PC-3 (cell line): Measurements from ENCODE around the gene SAMD8. TPM values are rescaled to one million over a fixed set of nuclear protein-coding genes. Genes with fewer than 3 reads are reported as not detected.

Experiments
- ATAC-seq: fragments of 200-7000 bp; cut with Tn5 transposase; 2 replicates; pipeline ENCODE4 v1.9.1; 2020; ENCODE audit warnings: mild to moderate bottlenecking, moderate library complexity
- BruUV-seq: library from RNA; stranded (reverse); fragments of 400-500 nt; replicated peaks from 2 replicates; lab custom pipeline; 2021; lab: Mats Ljungman, UMichigan
- CTCF ChIA-PET: fragments of 300-600 bp; sonication (Branson Sonifier 250); formaldehyde crosslinking; loops from one replicate; lab custom pipeline; 2022; ENCODE audit warnings: antibody characterized with exemption; lab: Charles Lee
- POLR2A ChIA-PET: fragments of 300-600 bp; sonication (Branson Sonifier 250); formaldehyde crosslinking; loops from one replicate; lab custom pipeline; 2022; ENCODE audit warnings: antibody characterized with exemption; ENCODE audit not compliant: unreplicated experiment; lab: Charles Lee
- DNase-seq: peaks from one replicate; pipeline ENCODE4 v3.0.0-alpha.2; 2015
- H2AFZ ChIP-seq: fragments of 300-600 bp; sonication (generic); 2 replicates; pipeline ENCODE4 v1.6.0; 2016; ENCODE audit warnings: antibody characterized with exemption, low read length
- H3F3A ChIP-seq: fragments of 300-600 bp; sonication (generic); one replicate; pipeline ENCODE4 v1.6.0; 2017; ENCODE audit warnings: antibody characterized with exemption, low read length, control low read depth, mild to moderate bottlenecking; ENCODE audit not compliant: unreplicated experiment
- H3K27ac ChIP-seq: fragments of 300-600 bp; sonication (generic); 2 replicates; pipeline ENCODE4 v1.5.1; 2016; ENCODE audit warnings: mild to moderate bottlenecking, low read length
- H3K27me3 ChIP-seq: fragments of 300-600 bp; sonication (generic); 2 replicates; pipeline ENCODE4 v1.6.1; 2016; ENCODE audit warnings: low read length, mixed read lengths
- H3K36me3 ChIP-seq: fragments of 300-600 bp; sonication (generic); 2 replicates; pipeline ENCODE4 v1.6.1; 2016; ENCODE audit warnings: low read depth, mixed run types, low read length, mixed read lengths
- H3K4me1 ChIP-seq: fragments of 300-600 bp; sonication (generic); 2 replicates; pipeline ENCODE4 v1.5.1; 2016; ENCODE audit warnings: low read length; ENCODE audit not compliant: insufficient read depth
- H3K4me2 ChIP-seq: fragments of 300-600 bp; sonication (generic); 2 replicates; pipeline ENCODE4 v1.6.0; 2016; ENCODE audit warnings: low read length
- H3K4me3 ChIP-seq: fragments of 300-600 bp; sonication (generic); 2 replicates; pipeline ENCODE4 v1.5.1; 2016; ENCODE audit warnings: mild to moderate bottlenecking, low read length, mixed read lengths
- H3K79me2 ChIP-seq: fragments of 300-600 bp; sonication (generic); 2 replicates; pipeline ENCODE4 v1.6.1; 2017; ENCODE audit warnings: low read length, mixed read lengths
- H3K9ac ChIP-seq: fragments of 300-600 bp; sonication (generic); 2 replicates; pipeline ENCODE4 v1.6.0; 2016; ENCODE audit warnings: mild to moderate bottlenecking, low read length
- H3K9me2 ChIP-seq: fragments of 300-600 bp; sonication (generic); replicated peaks from 2 replicates; pipeline ENCODE4 v1.6.1; 2016; ENCODE audit warnings: mixed run types, low read length, mixed read lengths
- H3K9me3 ChIP-seq: fragments of 300-600 bp; sonication (generic); 2 replicates; pipeline ENCODE4 v1.6.1; 2016; ENCODE audit warnings: low read length, mixed read lengths
- H4K20me1 ChIP-seq: fragments of 300-600 bp; sonication (generic); 2 replicates; pipeline ENCODE4 v1.6.1; 2016; ENCODE audit warnings: low read length, mixed read lengths
- EZH2 ChIP-seq: fragments of 300-600 bp; sonication (generic); IDR thresholded peaks from one replicate; pipeline ENCODE4 v1.6.1; 2017; ENCODE audit warnings: antibody characterized with exemption, mild to moderate bottlenecking, low read length; ENCODE audit not compliant: unreplicated experiment
- EZH2phosphoT487 ChIP-seq: fragments of 300-600 bp; sonication (generic); IDR thresholded peaks from 2 replicates; pipeline ENCODE4 v1.6.1; 2018; ENCODE audit warnings: mild to moderate bottlenecking, antibody characterized with exemption, low read length, borderline replicate concordance
- intact Hi-C: fragments of 100-400 bp; cut with micrococcal nuclease; formaldehyde crosslinking; loops from 2 replicates; pipeline ENCODE4 v1.9.0; 2023
- total RNA-seq: library from RNA; depleted of rRNA; stranded (reverse); fragments of >200 nt; gene quantifications from 2 replicates; pipeline ENCODE4 v1.2.3, GENCODE V29; 2014
- TF ChIP-seq, protein P1 (sequence below): fragments of 300-600 bp; sonication (generic); conservative IDR thresholded peaks from 2 replicates; pipeline ENCODE4 v1.5.1; 2017; ENCODE audit warnings: antibody characterized with exemption, low read depth, mild to moderate bottlenecking, low read length

SAMD8 gene
- total RNA-seq, 1 experiment from 2014 or later: 47.4 TPM

GRCh38 chr10:75209086-75209920 lies 97.8 kb downstream of the SAMD8 start:
- no peaks in the 10 kb centered on the region for H3F3A ChIP-seq
- H3K4me1 ChIP-seq: peaks cover 46% of the 10 kb centered on the region
- ChIA-PET CTCF (interaction anchor here (0.5 to 3.3 kb wide), 6 partner anchors 10 to 188 kb away, joined by 3 to 65 read pairs (median 3); partner anchors contain the start of gene COMTD1), POLR2A (interaction anchor here (0.7 to 2.2 kb wide), 4 partner anchors 10 to 26 kb away, joined by 3 to 34 read pairs (median 4); partner anchors contain the start of gene COMTD1)
- H3K4me3 ChIP-seq: peak overlapping the region; percentile 72
- no peaks in the 10 kb centered on the region for H3K9me3 ChIP-seq
- peaks cover 38% of the 10 kb centered on the region for H3K79me2 ChIP-seq
- TF ChIP-seq EZH2: no peak
- TF ChIP-seq, protein P1, sequence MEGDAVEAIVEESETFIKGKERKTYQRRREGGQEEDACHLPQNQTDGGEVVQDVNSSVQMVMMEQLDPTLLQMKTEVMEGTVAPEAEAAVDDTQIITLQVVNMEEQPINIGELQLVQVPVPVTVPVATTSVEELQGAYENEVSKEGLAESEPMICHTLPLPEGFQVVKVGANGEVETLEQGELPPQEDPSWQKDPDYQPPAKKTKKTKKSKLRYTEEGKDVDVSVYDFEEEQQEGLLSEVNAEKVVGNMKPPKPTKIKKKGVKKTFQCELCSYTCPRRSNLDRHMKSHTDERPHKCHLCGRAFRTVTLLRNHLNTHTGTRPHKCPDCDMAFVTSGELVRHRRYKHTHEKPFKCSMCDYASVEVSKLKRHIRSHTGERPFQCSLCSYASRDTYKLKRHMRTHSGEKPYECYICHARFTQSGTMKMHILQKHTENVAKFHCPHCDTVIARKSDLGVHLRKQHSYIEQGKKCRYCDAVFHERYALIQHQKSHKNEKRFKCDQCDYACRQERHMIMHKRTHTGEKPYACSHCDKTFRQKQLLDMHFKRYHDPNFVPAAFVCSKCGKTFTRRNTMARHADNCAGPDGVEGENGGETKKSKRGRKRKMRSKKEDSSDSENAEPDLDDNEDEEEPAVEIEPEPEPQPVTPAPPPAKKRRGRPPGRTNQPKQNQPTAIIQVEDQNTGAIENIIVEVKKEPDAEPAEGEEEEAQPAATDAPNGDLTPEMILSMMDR: no peak
- no peak for TF ChIP-seq EZH2phosphoT487
- H3K27me3 ChIP-seq: no peaks in the 10 kb centered on the region
- peak overlapping the region; percentile 85 for H3K27ac ChIP-seq
- peaks cover 30% of the 10 kb centered on the region for H4K20me1 ChIP-seq
- H3K9ac ChIP-seq: peak overlapping the region; percentile 89
- peak overlapping the region; percentile 87 for H3K4me2 ChIP-seq
- intact Hi-C loops: no loop called here
- DNase-seq: no peak
- ATAC-seq: no peak
- no TSS peak for BruUV-seq
- no peaks in the 10 kb centered on the region for H3K9me2 ChIP-seq
- H2AFZ ChIP-seq: peak overlapping the region; percentile 85
- H3K36me3 ChIP-seq: peaks cover 27% of the 10 kb centered on the region

DNA sequence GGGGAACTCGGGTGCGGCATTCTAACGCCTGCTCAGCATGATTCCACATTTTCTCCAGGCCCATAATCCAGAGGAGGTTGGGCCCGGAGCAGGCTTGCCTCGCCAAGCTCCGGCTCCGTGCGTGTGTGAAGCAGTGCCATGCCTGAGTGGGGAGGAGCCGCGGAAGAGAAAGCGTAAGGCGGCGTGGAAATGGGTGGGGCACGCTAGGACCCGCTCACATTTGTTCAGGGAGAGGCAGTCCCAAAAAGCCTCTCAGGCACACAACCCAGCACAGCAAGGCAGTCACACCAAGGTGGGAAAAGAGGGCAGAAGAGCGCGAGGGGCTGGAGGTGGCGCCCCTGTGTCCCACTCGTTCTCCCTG lies 98.4 kb downstream of the SAMD8 start:
- intact Hi-C loops: loop anchor here (1.0 kb wide), 4 partner anchors 15 to 99 kb away; partner anchors contain the start of gene SAMD8
- H4K20me1 ChIP-seq: peaks cover 34% of the 10 kb centered on the region
- H3K9me2 ChIP-seq: no peaks in the 10 kb centered on the region
- TSS peak; percentile 95 for BruUV-seq
- peak overlapping the region; percentile 85 for H3K27ac ChIP-seq
- ChIA-PET CTCF (interaction anchor here (0.5 to 3.3 kb wide), 5 partner anchors 20 to 188 kb away, joined by 3 to 65 read pairs (median 3); partner anchors contain the start of gene COMTD1), POLR2A (interaction anchor here (0.7 to 2.2 kb wide), 4 partner anchors 11 to 26 kb away, joined by 3 to 34 read pairs (median 4); partner anchors contain the start of gene COMTD1)
- peak overlapping the region; percentile 85 for H2AFZ ChIP-seq
- no peaks in the 10 kb centered on the region for H3K27me3 ChIP-seq
- H3F3A ChIP-seq: no peaks in the 10 kb centered on the region
- no peaks in the 10 kb centered on the region for H3K9me3 ChIP-seq
- H3K4me2 ChIP-seq: peak overlapping the region; percentile 87
- H3K36me3 ChIP-seq: peaks cover 33% of the 10 kb centered on the region
- H3K4me1 ChIP-seq: peaks cover 47% of the 10 kb centered on the region
- no peak for TF ChIP-seq EZH2phosphoT487
- TF ChIP-seq, protein P1: no peak
- TF ChIP-seq EZH2: no peak
- H3K9ac ChIP-seq: peak overlapping the region; percentile 89
- peaks cover 44% of the 10 kb centered on the region for H3K79me2 ChIP-seq
- H3K4me3 ChIP-seq: peak overlapping the region; percentile 72
- ATAC-seq (peak; percentile 69), DNase-seq (peak; percentile 80)
